Tibial nerve (tissue), 4 donors: ENCODE measurements around the gene TRMT10C. TPM values are rescaled to one million over a fixed set of nuclear protein-coding genes. Genes with fewer than 3 reads are reported as not detected.

Source experiments
- DNase-seq, 2 donors: peaks; one replicate each; pipeline ENCODE4 v3.0.0-alpha.2; 2019; ENCODE audit warnings: low spot score in 2 of 2
- H3K27ac ChIP-seq, 4 donors: fragments of 200-600 bp; sonication (generic) in 3 of 4; one replicate each; pipeline ENCODE4 v1.5.1; 2017 to 2019; ENCODE audit warnings: mild to moderate bottlenecking in 1 of 4
- H3K27me3 ChIP-seq, 2 donors: fragments of 200-600 bp; sonication (generic) in 1 of 2; one replicate each; pipeline versions ENCODE4 v1.5.1 to v1.6.0; 2017 to 2019
- H3K36me3 ChIP-seq, 3 donors: fragments of 200-600 bp; sonication (generic); one replicate each; pipeline ENCODE4 v1.5.1; 2018 to 2019
- H3K4me1 ChIP-seq, 4 donors: fragments of 200-600 bp; sonication (generic) in 3 of 4; one replicate each; pipeline ENCODE4 v1.5.1; 2017 to 2019
- H3K4me3 ChIP-seq, 4 donors: fragments of 200-600 bp; sonication (generic) in 3 of 4; one replicate each; pipeline ENCODE4 v1.5.1; 2017 to 2019; ENCODE audit warnings: mild to moderate bottlenecking in 1 of 4, moderate library complexity in 1 of 4
- H3K9me3 ChIP-seq, 4 donors: fragments of 200-600 bp; sonication (generic) in 3 of 4; one replicate each; pipeline ENCODE4 v1.5.1; 2017 to 2019
- EP300 ChIP-seq, 2 donors: sonication (generic); formaldehyde crosslinking; IDR thresholded peaks; one replicate each; pipeline ENCODE4 v1.6.1; 2017; ENCODE audit warnings: antibody characterized with exemption in 2 of 2, mild to moderate bottlenecking in 1 of 2
- POLR2A ChIP-seq, 2 donors: fragments of 450-650 bp; IDR thresholded peaks; one replicate each; pipeline ENCODE4 v1.6.1; 2017; ENCODE audit warnings: antibody characterized with exemption in 2 of 2, mild to moderate bottlenecking in 2 of 2, moderate library complexity in 2 of 2
- WGBS, 2 donors: methylation state at CpG; one replicate each; pipeline ENCODE4 v1.1.5; 2018; 5-methylcytosine and 5-hydroxymethylcytosine counted together
- small RNA-seq: library from RNA; depleted of rRNA; stranded (forward); fragments of <200 nt; gene quantifications from one replicate; pipeline ENCODE3, GENCODE V24; 2016
- total RNA-seq, 4 donors: library from RNA; depleted of rRNA; stranded (reverse); fragments of >200 nt; gene quantifications; one replicate each; pipeline ENCODE4 v1.1.0, GENCODE V29; 2016
- TF ChIP-seq, protein P1 (sequence below), 5 experiments: fragments of 200-600 bp in 3 of 5; fragments of 450-650 bp in 2 of 5; sonication (generic) in 3 of 5; IDR thresholded peaks; one replicate each; pipeline ENCODE4 v1.5.1; 2016 to 2019; ENCODE audit warnings: antibody characterized with exemption in 5 of 5, mild to moderate bottlenecking in 3 of 5, moderate library complexity in 2 of 5

The TRMT10C gene
- total RNA-seq, 4 donors from 2014 or later = 12.6 to 26.7 (median 16.2) TPM

DNA sequence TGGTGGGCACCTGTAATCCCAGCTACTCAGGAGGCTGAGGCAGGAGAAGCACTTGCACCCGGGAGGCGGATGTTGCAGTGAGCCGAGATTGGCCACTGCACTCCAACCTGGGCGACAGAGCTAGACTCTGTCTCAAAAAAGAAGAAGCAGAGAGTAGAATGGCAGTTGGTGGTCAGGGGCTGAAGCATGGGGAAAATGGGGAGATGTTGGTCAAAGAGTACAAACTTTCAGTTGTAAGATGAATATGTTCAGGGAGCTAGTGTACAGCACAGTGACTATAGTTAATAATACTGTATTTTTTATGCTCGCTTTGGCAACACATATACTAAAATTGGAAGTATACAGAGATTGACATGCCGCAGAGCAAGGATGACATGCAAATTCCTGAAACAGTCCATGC lies 53.9 kb downstream of the TRMT10C start:
- Histone ChIP-seq H3K36me3 (no peaks in the 10 kb centered on the region), H3K4me3 (no peak overlapping the region), H3K27me3 (no peaks in the 10 kb centered on the region), H3K27ac (no peak overlapping the region), H3K9me3 (peaks cover 0 to 8% (median 0%) of the 10 kb centered on the region in 4 donors), H3K4me1 (no peaks in the 10 kb centered on the region)
- DNase-seq = no peak
- TF ChIP-seq, protein P1, sequence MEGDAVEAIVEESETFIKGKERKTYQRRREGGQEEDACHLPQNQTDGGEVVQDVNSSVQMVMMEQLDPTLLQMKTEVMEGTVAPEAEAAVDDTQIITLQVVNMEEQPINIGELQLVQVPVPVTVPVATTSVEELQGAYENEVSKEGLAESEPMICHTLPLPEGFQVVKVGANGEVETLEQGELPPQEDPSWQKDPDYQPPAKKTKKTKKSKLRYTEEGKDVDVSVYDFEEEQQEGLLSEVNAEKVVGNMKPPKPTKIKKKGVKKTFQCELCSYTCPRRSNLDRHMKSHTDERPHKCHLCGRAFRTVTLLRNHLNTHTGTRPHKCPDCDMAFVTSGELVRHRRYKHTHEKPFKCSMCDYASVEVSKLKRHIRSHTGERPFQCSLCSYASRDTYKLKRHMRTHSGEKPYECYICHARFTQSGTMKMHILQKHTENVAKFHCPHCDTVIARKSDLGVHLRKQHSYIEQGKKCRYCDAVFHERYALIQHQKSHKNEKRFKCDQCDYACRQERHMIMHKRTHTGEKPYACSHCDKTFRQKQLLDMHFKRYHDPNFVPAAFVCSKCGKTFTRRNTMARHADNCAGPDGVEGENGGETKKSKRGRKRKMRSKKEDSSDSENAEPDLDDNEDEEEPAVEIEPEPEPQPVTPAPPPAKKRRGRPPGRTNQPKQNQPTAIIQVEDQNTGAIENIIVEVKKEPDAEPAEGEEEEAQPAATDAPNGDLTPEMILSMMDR (IDR thresholded peaks at IDR 0.05) = no peak
- TF ChIP-seq EP300 (IDR thresholded peaks at IDR 0.05) (no peak), POLR2A (IDR thresholded peaks at IDR 0.05) (no peak)
- WGBS, 2 donors = 91 to 92% methylated on average over 6 of the region's 6 CpGs

Small RNAs within 50 kb of the gene (small RNA-seq; reads per million reads assigned to genes)
- gene RNU6-1256P = not detected

Other genes with a start within 250 kb of the TRMT10C start
- under 1 TPM; under 0.01 to 0.22 (median 0.20) TPM for gene IMPG2, start 241.3 kb upstream of the TRMT10C start, total RNA-seq
- gene SENP7, start 48.7 kb upstream of the TRMT10C start, total RNA-seq = 10 to 100 TPM; 26.1 to 40.0 (median 36.9) TPM
- 100 to 1,000 TPM; 104 to 126 (median 117) TPM for gene PCNP, start 12.3 kb downstream of the TRMT10C start, total RNA-seq
- gene ZBTB11, start 115.3 kb downstream of the TRMT10C start, total RNA-seq = 10 to 100 TPM; 18.3 to 20.5 (median 19.6) TPM
- 1,000 to 10,000 TPM; 1,024 to 1,620 (median 1,272) TPM for gene RPL24, start 124.8 kb downstream of the TRMT10C start, total RNA-seq
- 10 to 100 TPM; 11.2 to 20.8 (median 14.1) TPM for gene CEP97, start 162.7 kb downstream of the TRMT10C start, total RNA-seq
- gene NXPE3, start 217.3 kb downstream of the TRMT10C start, total RNA-seq = 10 to 100 TPM; 14.4 to 23.4 (median 18.0) TPM